PFSK-1 (cell line): ENCODE results near the gene CCDC43.
A peak's percentile ranks its signal among the peaks of the same experiment; 100 is the strongest.

Experiments used
- FOXP2 ChIP-seq: optimal IDR thresholded peaks from 2 replicates; pipeline ENCODE3; 2011; ENCODE audit warnings: borderline replicate concordance, control low read depth, inconsistent platforms; ENCODE audit not compliant: insufficient read depth; ENCODE audit errors: extremely low read length, extremely low read depth
- POLR2AphosphoS5 ChIP-seq: IDR thresholded peaks from 2 replicates; pipeline ENCODE4 v1.6.1; 2012; ENCODE audit warnings: low read depth, mild to moderate bottlenecking, control low read depth, low read length, moderate library complexity
- REST ChIP-seq, 2 experiments: IDR thresholded peaks; 2 replicates each; pipeline versions ENCODE4 v1.6.1 to v1.8.0; 2011 to 2012; ENCODE audit warnings: low read depth in 2 of 2, low read length in 2 of 2, control low read depth in 1 of 2, inconsistent platforms in 1 of 2, mild to moderate bottlenecking in 1 of 2, moderate library complexity in 1 of 2; ENCODE audit not compliant: insufficient read depth in 1 of 2
- SIN3A ChIP-seq: IDR thresholded peaks from 2 replicates; pipeline ENCODE4 v1.6.1; 2012; ENCODE audit warnings: mild to moderate bottlenecking, low read length, moderate library complexity, borderline replicate concordance; ENCODE audit not compliant: insufficient read depth

CCDC43 gene

GRCh38 chr17:44628243-44629188 lies 61.1 kb downstream of the CCDC43 start:
- no peak for TF ChIP-seq SIN3A
- peak in 1 of 2 experiments; percentile 9; a peak in 1 of 4 replicates for TF ChIP-seq REST (IDR thresholded peaks at IDR 0.05; ENCODE audit: insufficient read depth in 1 of 2, low read depth in 2 of 2, low read length in 2 of 2)
- peak; percentile 55; the same call in 1 of the 2 replicates for TF ChIP-seq POLR2AphosphoS5
- TF ChIP-seq FOXP2, result peak; percentile 50

GRCh38 chr17:44627513-44628242 lies 61.9 kb downstream of the CCDC43 start:
- no peak for TF ChIP-seq SIN3A
- TF ChIP-seq REST (IDR thresholded peaks at IDR 0.05; ENCODE audit: insufficient read depth in 1 of 2, low read depth in 2 of 2, low read length in 2 of 2), result no peak
